ENCODE results near the gene ERC1.

ERC1 gene

DNA sequence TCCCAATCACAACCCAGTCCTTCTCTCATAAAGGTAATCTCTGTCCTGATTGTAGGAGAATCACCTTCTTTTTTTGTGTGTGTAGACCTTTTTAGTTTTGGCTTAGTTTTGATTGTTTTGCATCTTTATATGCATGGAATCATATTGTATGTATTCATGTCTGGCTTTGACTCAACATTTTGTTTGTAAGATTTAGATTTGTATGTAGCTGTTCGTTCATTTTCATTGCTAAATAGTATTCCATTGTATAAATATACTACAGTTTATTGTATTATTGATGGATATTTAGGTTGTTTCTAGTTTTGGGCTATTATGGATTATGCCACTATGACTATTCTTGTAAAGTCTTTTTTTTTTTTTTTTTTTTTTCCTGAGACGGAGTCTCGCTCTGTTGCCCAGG, 10.5 kb downstream of the ERC1 start:
- Histone ChIP-seq H3K36me3 (ENCODE audit: control insufficient read depth, insufficient read depth, low read length) (peaks cover 5% of the 10 kb centered on the region), H3K27ac (ENCODE audit: low read depth, low read length) (no peak overlapping the region), H3K27me3 (ENCODE audit: control insufficient read depth, insufficient read depth, low read length) (no peaks in the 10 kb centered on the region), H3K9me3 (ENCODE audit: control insufficient read depth, insufficient read depth, low read depth, low read length) (no peaks in the 10 kb centered on the region), H3K4me1 (ENCODE audit: control insufficient read depth, insufficient read depth, low read length) (peaks cover 7% of the 10 kb centered on the region), H3K9ac (ENCODE audit: low read length) (no peak overlapping the region), H3K4me3 (ENCODE audit: low read depth, low read length) (no peak overlapping the region)

DNA sequence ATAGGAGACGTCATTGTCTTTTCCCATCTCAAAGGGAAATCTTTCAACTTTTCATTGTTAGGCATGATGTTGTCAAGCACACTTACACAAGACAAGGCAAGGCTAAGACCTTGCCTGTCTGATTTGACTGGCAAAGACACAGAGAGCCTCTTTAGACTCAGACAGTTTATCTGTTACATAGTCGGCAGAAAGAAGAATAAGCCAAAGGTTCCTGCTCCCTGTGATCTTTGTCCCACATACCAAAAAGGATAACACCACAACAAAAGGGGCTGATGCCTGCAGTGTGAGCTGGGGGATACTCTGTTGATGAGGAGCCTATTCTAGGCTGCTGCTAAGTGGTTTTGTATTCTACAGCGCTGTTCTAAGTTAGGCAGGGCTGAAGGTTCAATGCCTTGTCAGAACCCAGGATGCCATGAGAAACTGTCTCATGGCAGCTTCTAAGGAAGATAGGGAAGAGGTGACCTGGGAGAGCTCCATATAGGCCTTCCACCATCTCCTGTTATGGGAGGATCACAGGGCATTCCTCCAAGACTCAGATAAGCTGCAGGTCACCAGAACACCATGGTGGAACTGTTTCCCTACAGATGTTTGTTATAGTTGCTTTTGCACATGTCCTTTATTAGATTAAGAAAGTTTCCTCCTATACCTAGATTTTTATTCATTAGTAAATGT, 12.7 kb downstream of the ERC1 start:
- Histone ChIP-seq H3K4me1 (ENCODE audit: control insufficient read depth, insufficient read depth, low read length) (peaks cover 7% of the 10 kb centered on the region), H3K36me3 (ENCODE audit: control insufficient read depth, insufficient read depth, low read length) (peaks cover 5% of the 10 kb centered on the region), H3K9me3 (ENCODE audit: control insufficient read depth, insufficient read depth, low read depth, low read length) (no peaks in the 10 kb centered on the region), H3K9ac (ENCODE audit: low read length) (no peak overlapping the region), H3K27me3 (ENCODE audit: control insufficient read depth, insufficient read depth, low read length) (no peaks in the 10 kb centered on the region), H3K4me3 (ENCODE audit: low read depth, low read length) (no peak overlapping the region), H3K27ac (ENCODE audit: low read depth, low read length) (no peak overlapping the region)

DNA sequence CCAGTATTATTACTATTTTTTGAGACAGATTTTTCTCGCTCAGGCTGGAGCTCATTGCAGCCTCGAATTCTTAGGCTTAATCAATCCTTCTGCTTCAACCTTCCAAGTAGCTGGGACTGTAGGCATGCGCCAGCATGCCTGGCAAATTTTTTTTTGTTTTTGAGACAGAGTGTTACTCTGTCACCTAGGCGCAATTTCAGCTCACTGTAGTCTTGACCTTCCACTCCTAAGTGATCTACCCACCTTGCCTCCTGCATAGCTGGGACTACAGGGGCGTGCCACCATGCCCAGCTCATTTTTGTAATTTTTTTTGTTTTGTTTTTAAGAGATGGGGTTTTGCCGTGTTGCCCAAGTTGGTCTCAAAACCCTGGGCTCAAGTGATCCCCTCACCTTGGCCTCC, 15.2 kb downstream of the ERC1 start:
- Histone ChIP-seq H3K9me3 (ENCODE audit: control insufficient read depth, insufficient read depth, low read depth, low read length) (no peaks in the 10 kb centered on the region), H3K36me3 (ENCODE audit: control insufficient read depth, insufficient read depth, low read length) (peaks cover 3% of the 10 kb centered on the region), H3K9ac (ENCODE audit: low read length) (no peak overlapping the region), H3K27me3 (ENCODE audit: control insufficient read depth, insufficient read depth, low read length) (no peaks in the 10 kb centered on the region), H3K4me1 (ENCODE audit: control insufficient read depth, insufficient read depth, low read length) (peaks cover 7% of the 10 kb centered on the region), H3K4me3 (ENCODE audit: low read depth, low read length) (no peak overlapping the region), H3K27ac (ENCODE audit: low read depth, low read length) (no peak overlapping the region)

DNA sequence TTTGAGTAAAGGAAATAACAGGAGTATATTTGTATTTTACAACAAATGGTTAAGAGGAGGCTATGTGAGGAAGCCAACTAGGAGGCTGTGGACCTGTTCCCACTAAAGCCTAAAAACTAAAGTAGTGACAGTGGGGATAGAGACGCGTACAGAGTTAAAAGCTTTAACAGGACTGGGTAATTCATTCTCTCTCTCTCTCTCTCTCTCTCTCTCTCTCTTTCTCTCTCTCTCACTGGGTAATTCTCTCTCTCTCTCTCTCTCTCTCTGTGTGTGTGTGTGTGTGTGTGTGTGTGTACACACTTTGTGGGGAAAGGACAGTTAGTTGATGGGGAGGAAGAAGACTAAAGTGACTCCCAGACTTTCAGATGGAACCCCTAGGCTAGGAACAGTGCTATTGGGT, 16.3 kb downstream of the ERC1 start:
- Histone ChIP-seq H3K36me3 (ENCODE audit: control insufficient read depth, insufficient read depth, low read length) (no peaks in the 10 kb centered on the region), H3K27me3 (ENCODE audit: control insufficient read depth, insufficient read depth, low read length) (no peaks in the 10 kb centered on the region), H3K4me3 (ENCODE audit: low read depth, low read length) (no peak overlapping the region), H3K9ac (ENCODE audit: low read length) (no peak overlapping the region), H3K9me3 (ENCODE audit: control insufficient read depth, insufficient read depth, low read depth, low read length) (no peaks in the 10 kb centered on the region), H3K27ac (ENCODE audit: low read depth, low read length) (no peak overlapping the region), H3K4me1 (ENCODE audit: control insufficient read depth, insufficient read depth, low read length) (peaks cover 7% of the 10 kb centered on the region)

DNA sequence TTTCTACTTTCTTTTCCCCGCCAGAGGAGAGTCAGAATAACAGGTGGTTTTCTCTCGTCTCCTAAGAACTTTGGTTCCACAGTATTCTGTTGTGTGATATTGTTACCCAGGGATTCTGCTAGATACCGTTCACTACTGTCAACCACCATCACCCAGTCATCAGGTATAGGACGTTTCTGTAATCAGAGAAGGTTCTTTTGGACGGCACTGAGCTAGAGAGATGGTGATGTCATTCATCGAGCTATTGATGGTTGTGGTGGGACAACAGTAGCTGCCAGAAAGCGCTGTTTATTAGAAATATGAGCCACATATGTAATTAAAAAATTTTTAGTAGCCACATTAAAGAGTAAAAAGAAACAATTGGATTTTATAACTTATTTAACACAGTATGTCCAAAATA, 17.0 kb downstream of the ERC1 start:
- no peak overlapping the region for H3K27ac ChIP-seq (ENCODE audit: low read depth, low read length)
- no peaks in the 10 kb centered on the region for H3K9me3 ChIP-seq (ENCODE audit: control insufficient read depth, insufficient read depth, low read depth, low read length)
- no peaks in the 10 kb centered on the region for H3K27me3 ChIP-seq (ENCODE audit: control insufficient read depth, insufficient read depth, low read length)
- no peak overlapping the region for H3K4me3 ChIP-seq (ENCODE audit: low read depth, low read length)
- no peaks in the 10 kb centered on the region for H3K36me3 ChIP-seq (ENCODE audit: control insufficient read depth, insufficient read depth, low read length)
- no peak overlapping the region for H3K9ac ChIP-seq (ENCODE audit: low read length)
- peaks cover 7% of the 10 kb centered on the region for H3K4me1 ChIP-seq (ENCODE audit: control insufficient read depth, insufficient read depth, low read length)

DNA sequence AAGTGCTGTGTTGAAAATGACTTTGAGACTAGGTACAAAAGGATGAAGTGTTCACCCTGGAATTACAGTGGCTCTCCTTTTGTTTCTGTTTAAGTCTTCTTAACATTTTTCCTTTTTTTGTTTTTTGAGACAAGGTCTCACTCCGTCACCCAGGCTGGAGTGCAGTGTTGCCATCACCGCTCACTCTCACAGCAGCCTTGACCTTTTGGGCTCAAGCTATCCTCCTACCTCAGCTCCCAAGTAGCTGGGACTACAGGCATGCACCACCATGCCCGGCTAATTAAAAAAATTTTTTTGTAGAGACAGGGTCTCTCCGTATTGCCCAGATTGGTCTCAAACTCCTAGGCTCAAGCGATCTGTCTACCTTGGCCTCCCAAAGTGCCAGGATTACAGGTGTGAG, 20.1 kb downstream of the ERC1 start:
- Histone ChIP-seq H3K9ac (ENCODE audit: low read length) (no peak overlapping the region), H3K9me3 (ENCODE audit: control insufficient read depth, insufficient read depth, low read depth, low read length) (no peaks in the 10 kb centered on the region), H3K27ac (ENCODE audit: low read depth, low read length) (no peak overlapping the region), H3K36me3 (ENCODE audit: control insufficient read depth, insufficient read depth, low read length) (no peaks in the 10 kb centered on the region), H3K4me3 (ENCODE audit: low read depth, low read length) (no peak overlapping the region), H3K27me3 (ENCODE audit: control insufficient read depth, insufficient read depth, low read length) (no peaks in the 10 kb centered on the region), H3K4me1 (ENCODE audit: control insufficient read depth, insufficient read depth, low read length) (no peaks in the 10 kb centered on the region)

DNA sequence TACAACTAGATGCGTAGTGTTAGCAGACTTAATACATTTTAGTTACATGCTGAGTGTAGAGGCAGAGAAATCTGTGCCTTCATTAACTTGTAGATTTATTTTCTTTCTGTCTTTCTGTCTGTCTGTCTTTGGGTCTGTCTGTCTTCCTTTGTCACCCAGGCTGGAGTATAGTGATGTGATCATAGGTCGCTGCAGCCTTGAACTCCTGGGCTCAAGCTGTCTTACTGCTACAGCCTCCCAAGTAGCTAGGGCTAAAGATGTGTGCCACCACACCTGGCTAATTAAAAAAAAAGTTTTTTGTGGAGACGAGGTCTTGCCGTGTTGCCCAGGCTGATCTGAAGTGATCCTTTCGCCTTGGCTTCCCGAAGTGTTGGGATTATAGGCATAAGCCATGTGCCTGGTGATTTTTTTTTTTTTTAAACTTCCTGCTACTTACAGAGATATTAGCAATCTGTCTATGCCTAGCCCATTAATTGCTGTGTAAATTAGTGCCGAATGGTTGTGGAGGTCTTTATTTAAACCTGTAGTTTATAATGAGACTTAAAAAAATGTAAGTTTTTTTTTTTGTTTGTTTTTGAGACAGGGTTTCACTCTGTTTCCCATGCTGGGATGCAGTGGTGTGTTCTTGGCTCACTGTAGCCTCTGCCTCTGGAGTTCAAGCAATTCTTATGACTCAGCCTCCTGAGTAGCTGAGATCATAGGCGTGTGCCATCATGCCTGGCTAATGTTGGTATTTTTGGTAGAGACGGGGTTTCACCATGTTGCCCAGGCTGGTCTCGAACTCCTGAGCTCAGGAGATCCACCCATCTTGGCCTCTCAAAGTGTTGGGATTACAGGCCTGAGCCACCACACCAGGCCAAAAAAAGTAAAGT, 22.8 kb downstream of the ERC1 start:
- no peak overlapping the region; the same call in 1 of the 2 replicates for H3K27ac ChIP-seq (ENCODE audit: low read depth, low read length)

DNA sequence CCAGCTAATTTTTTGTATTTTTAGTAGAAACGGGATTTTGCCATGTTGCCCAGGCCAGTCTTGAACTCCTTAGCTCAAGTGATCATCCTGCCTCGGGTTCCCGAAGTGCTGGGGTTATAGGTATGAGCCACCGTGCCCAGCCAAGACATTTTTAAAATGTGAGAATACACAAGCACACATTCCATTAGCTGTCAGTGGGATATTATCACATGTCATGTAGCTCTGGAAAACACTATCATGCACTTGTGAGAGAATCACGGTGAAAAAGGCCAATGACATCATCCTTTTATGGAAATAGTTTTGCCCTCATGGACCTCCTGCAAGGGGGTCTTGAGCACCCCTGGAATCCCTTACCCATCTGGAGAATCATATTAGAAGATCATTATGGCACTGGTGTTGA, 28.3 kb downstream of the ERC1 start:
- no peaks in the 10 kb centered on the region for H3K27me3 ChIP-seq (ENCODE audit: control insufficient read depth, insufficient read depth, low read length)
- no peak overlapping the region for H3K4me3 ChIP-seq (ENCODE audit: low read depth, low read length)
- H3K27ac ChIP-seq (ENCODE audit: low read depth, low read length) = no peak overlapping the region
- no peaks in the 10 kb centered on the region for H3K4me1 ChIP-seq (ENCODE audit: control insufficient read depth, insufficient read depth, low read length)
- peaks cover 7% of the 10 kb centered on the region for H3K36me3 ChIP-seq (ENCODE audit: control insufficient read depth, insufficient read depth, low read length)
- H3K9ac ChIP-seq (ENCODE audit: low read length) = no peak overlapping the region
- no peaks in the 10 kb centered on the region for H3K9me3 ChIP-seq (ENCODE audit: control insufficient read depth, insufficient read depth, low read depth, low read length)

More for the DNA sequence above, 22.8 kb downstream of the ERC1 start:
- H3K27me3 ChIP-seq (ENCODE audit: control insufficient read depth, insufficient read depth, low read length) = no peaks in the 10 kb centered on the region
- H3K36me3 ChIP-seq (ENCODE audit: control insufficient read depth, insufficient read depth, low read length) = no peaks in the 10 kb centered on the region
- no peak overlapping the region for H3K9ac ChIP-seq (ENCODE audit: low read length)
- H3K4me1 ChIP-seq (ENCODE audit: control insufficient read depth, insufficient read depth, low read length) = no peaks in the 10 kb centered on the region
- no peak overlapping the region for H3K4me3 ChIP-seq (ENCODE audit: low read depth, low read length)
- no peaks in the 10 kb centered on the region for H3K9me3 ChIP-seq (ENCODE audit: control insufficient read depth, insufficient read depth, low read depth, low read length)

DNA sequence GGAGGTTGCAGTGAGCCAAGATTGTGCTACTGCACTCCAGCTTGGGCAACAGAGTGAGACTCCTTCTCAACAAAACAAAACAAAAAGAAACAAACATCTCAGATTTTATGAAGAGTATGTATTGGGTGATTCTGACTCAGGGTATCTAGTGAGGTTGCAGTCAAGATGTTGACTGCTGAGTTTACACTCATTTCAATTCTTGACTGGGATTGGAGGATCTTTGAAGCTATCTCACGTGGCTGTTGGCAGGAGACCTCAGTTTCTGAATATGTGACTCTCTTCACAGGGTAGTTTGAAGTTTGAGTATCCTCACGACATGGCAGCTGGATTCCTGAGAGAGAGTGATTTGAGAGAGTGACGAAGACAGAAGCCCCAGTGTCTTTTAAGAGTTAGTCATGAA, 29.4 kb downstream of the ERC1 start:
- peaks cover 7% of the 10 kb centered on the region for H3K36me3 ChIP-seq (ENCODE audit: control insufficient read depth, insufficient read depth, low read length)
- no peak overlapping the region for H3K4me3 ChIP-seq (ENCODE audit: low read depth, low read length)
- H3K9ac ChIP-seq (ENCODE audit: low read length) = no peak overlapping the region
- no peaks in the 10 kb centered on the region for H3K4me1 ChIP-seq (ENCODE audit: control insufficient read depth, insufficient read depth, low read length)
- H3K9me3 ChIP-seq (ENCODE audit: control insufficient read depth, insufficient read depth, low read depth, low read length) = no peaks in the 10 kb centered on the region
- no peak overlapping the region for H3K27ac ChIP-seq (ENCODE audit: low read depth, low read length)
- no peaks in the 10 kb centered on the region for H3K27me3 ChIP-seq (ENCODE audit: control insufficient read depth, insufficient read depth, low read length)

DNA sequence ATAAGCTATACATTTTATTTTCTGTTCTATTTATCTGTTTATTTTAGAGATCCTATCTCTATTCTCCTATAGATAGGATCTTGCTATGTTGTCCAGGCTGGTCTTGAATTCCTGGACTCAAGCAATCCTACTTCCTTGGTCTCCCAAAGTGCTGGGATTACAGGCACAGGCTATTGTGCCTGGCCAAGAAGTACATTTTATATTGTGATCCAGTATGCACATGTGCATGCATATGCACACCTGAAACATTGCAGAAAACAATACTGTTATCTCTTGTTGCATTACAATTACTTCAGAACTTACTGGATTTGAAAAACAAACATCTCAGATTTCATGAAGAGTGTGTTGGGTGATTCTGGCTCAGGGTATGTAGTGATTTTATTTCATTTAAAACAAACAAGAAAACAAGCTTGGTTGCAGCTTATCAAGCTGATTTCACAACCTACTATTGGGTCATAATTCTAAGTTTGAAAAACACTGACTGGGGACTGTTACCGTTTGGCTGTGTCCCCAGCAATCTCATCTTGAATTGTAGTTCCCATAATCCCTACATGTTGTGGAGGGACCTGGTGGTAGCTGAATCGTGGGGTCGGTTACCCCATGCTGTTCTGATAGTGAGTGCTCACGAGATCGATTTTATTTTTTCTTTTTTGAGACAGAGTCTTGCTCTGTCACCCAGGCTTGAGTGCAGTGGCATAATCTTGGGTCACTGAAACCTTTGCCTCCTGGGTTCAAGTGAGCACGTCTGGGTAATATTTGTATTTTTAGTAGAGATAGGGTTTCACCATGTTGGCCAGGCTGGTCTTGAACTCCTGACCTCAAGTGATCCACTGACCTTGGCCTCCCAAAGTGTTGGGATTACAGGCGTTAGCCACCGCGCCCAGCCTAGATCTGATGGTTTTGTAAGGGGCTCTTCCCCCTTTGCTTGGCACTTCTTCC, 31.3 kb downstream of the ERC1 start:
- Histone ChIP-seq H3K36me3 (ENCODE audit: control insufficient read depth, insufficient read depth, low read length) (peaks cover 7% of the 10 kb centered on the region), H3K9me3 (ENCODE audit: control insufficient read depth, insufficient read depth, low read depth, low read length) (no peaks in the 10 kb centered on the region), H3K27me3 (ENCODE audit: control insufficient read depth, insufficient read depth, low read length) (no peaks in the 10 kb centered on the region), H3K27ac (ENCODE audit: low read depth, low read length) (no peak overlapping the region), H3K9ac (ENCODE audit: low read length) (no peak overlapping the region), H3K4me1 (ENCODE audit: control insufficient read depth, insufficient read depth, low read length) (no peaks in the 10 kb centered on the region), H3K4me3 (ENCODE audit: low read depth, low read length) (no peak overlapping the region)

Measured in HUES6 (cell line).